ENCODE data around the gene E2F7.

DNA sequence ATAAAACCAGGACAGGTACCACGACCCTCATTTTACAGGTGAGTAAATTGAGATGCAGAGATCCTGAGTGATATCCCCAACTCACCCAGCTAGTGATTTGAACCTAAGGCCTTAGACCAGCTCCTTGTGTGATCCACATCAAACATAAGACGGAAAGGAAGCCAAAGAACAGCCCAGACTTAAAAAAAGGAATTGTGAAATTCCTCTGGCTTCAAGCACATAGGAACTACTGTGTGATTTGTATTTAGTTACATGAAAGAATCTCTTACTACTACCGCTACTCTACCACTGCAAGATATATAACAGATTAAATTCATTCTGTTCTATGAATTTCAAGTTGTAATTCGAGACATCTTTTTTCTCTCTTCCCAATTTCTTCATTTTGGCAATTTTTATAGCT is 10.5 kb downstream of the E2F7 start:
- TF ChIP-seq CTCF (IDR thresholded peaks at IDR 0.05; ENCODE audit: insufficient read depth, low read depth, low read length) (no peak), EZH2 (IDR thresholded peaks at IDR 0.05; ENCODE audit: insufficient read depth, low read length) (no peak)
